Peyer's patch (tissue), 4 donors: Measurements from ENCODE around the gene DOCK8.

Experiments
- POLR2A ChIP-seq, 2 donors: fragments of 450-650 bp; IDR thresholded peaks; one replicate each; pipeline ENCODE4 v1.5.1; 2017; ENCODE audit warnings: antibody characterized with exemption in 2 of 2, mild to moderate bottlenecking in 2 of 2, moderate library complexity in 2 of 2
- TF ChIP-seq, protein P1 (sequence below), 6 experiments: fragments of 450-650 bp in 4 of 6; fragments of 200-600 bp in 2 of 6; sonication (generic) in 1 of 6; IDR thresholded peaks; one replicate each; pipeline ENCODE4 v1.5.1; 2017 to 2019; ENCODE audit warnings: antibody characterized with exemption in 6 of 6, mild to moderate bottlenecking in 3 of 6, moderate library complexity in 1 of 6

DNA sequence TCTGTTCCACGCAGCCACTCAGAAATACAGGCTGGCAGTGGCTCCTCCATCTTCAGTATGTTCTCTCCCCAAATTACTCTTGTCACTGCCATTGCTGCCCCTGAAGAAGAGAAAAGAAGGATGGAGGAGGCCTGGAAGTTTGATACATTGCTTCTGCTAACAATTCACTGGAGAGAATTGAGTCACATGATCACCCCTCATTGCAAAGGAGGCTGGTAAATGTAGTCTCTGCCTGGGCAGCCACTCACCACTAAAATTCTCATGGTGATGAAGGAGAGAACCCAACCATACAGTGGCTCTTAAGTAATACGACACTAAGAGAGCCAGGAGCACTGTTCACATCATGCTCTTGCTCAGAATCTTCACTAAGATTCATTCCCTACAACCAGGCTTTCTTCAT, 112.0 kb downstream of the DOCK8 start:
- no peak for TF ChIP-seq POLR2A (IDR thresholded peaks at IDR 0.05)
- TF ChIP-seq, protein P1, sequence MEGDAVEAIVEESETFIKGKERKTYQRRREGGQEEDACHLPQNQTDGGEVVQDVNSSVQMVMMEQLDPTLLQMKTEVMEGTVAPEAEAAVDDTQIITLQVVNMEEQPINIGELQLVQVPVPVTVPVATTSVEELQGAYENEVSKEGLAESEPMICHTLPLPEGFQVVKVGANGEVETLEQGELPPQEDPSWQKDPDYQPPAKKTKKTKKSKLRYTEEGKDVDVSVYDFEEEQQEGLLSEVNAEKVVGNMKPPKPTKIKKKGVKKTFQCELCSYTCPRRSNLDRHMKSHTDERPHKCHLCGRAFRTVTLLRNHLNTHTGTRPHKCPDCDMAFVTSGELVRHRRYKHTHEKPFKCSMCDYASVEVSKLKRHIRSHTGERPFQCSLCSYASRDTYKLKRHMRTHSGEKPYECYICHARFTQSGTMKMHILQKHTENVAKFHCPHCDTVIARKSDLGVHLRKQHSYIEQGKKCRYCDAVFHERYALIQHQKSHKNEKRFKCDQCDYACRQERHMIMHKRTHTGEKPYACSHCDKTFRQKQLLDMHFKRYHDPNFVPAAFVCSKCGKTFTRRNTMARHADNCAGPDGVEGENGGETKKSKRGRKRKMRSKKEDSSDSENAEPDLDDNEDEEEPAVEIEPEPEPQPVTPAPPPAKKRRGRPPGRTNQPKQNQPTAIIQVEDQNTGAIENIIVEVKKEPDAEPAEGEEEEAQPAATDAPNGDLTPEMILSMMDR (IDR thresholded peaks at IDR 0.05): no peak
